MCF 10A (cell line): Measurements from ENCODE around the gene MPP1. TPM values are rescaled to one million over a fixed set of nuclear protein-coding genes. Genes with fewer than 3 reads are reported as not detected.

ENCODE experiments used
- BruUV-seq: library from RNA; stranded (reverse); fragments of 400-500 nt; replicated peaks from 2 replicates; lab custom pipeline; 2021; lab: Mats Ljungman, UMichigan
- CTCF ChIA-PET: fragments of 300-600 bp; sonication (Branson Sonifier 250); formaldehyde crosslinking; extraction: SDS; loops from one replicate; lab custom pipeline; 2021; ENCODE audit warnings: antibody characterized with exemption, inconsistent platforms; lab: Yijun Ruan, JAX
- POLR2A ChIA-PET: fragments of 300-600, 350-650 bp; sonication (Branson Sonifier 250); formaldehyde crosslinking; extraction: SDS; loops from one replicate; lab custom pipeline; 2020; ENCODE audit warnings: antibody characterized with exemption, inconsistent platforms; lab: Yijun Ruan, JAX
- DNase-seq: peaks from one replicate; pipeline ENCODE4 v3.0.0-alpha.2; 2018; ENCODE audit not compliant: unreplicated experiment
- H3K27ac Mint-ChIP-seq: one replicate; pipeline ENCODE4 v1.8.0; 2022; ENCODE audit warnings: mild to moderate bottlenecking, low read depth, mixed read lengths; ENCODE audit not compliant: unreplicated experiment
- H3K27me3 Mint-ChIP-seq: one replicate; pipeline ENCODE4 v1.8.0; 2022; ENCODE audit warnings: mixed read lengths; ENCODE audit not compliant: insufficient read depth, unreplicated experiment
- H3K36me3 Mint-ChIP-seq: one replicate; pipeline ENCODE4 v1.8.0; 2022; ENCODE audit warnings: mild to moderate bottlenecking, moderate library complexity, mixed read lengths; ENCODE audit not compliant: insufficient read depth, unreplicated experiment
- H3K4me1 Mint-ChIP-seq: one replicate; pipeline ENCODE4 v1.8.0; 2022; ENCODE audit warnings: mixed read lengths; ENCODE audit not compliant: insufficient read depth, unreplicated experiment
- H3K4me3 Mint-ChIP-seq: one replicate; pipeline ENCODE4 v1.8.0; 2022; ENCODE audit warnings: mild to moderate bottlenecking, moderate library complexity, mixed read lengths; ENCODE audit not compliant: unreplicated experiment
- H3K9me3 Mint-ChIP-seq: one replicate; pipeline ENCODE4 v1.8.0; 2022; ENCODE audit warnings: mixed read lengths; ENCODE audit not compliant: unreplicated experiment
- CTCF ChIP-seq: fragments of 200-600 bp; IDR thresholded peaks from one replicate; pipeline ENCODE4 v1.8.0; 2022; ENCODE audit warnings: antibody characterized with exemption, mild to moderate bottlenecking; ENCODE audit not compliant: unreplicated experiment
- intact Hi-C: fragments of 100-400 bp; cut with micrococcal nuclease; formaldehyde crosslinking; loops from 2 replicates; pipeline ENCODE4 v1.14.1; 2022
- total RNA-seq: library from RNA; stranded (reverse); gene quantifications from 2 replicates; pipeline ENCODE4 v1.2.3, GENCODE V29; 2022

MPP1 gene
- total RNA-seq, 1 experiment from 2014 or later, result 11.8 TPM

- no peaks in the 10 kb centered on the region for H3K36me3 Mint-ChIP-seq
- ChIA-PET POLR2A (no interaction called here), CTCF (interaction anchor here (1.4 kb wide), 1 partner anchor 18 kb away, joined by 3 read pairs; no protein-coding TSS in a partner anchor)
- H3K4me1 Mint-ChIP-seq, result no peaks in the 10 kb centered on the region
- no peak overlapping the region for H3K27ac Mint-ChIP-seq
- intact Hi-C loops, result no loop called here
- DNase-seq, result no peak
- TF ChIP-seq CTCF, result no peak
- no peaks in the 10 kb centered on the region for H3K9me3 Mint-ChIP-seq
- H3K4me3 Mint-ChIP-seq, result no peak overlapping the region
- H3K27me3 Mint-ChIP-seq, result peaks cover 51% of the 10 kb centered on the region
- no TSS peak for BruUV-seq
Measured at GRCh38 chrX:154836163-154836562, 30.9 kb upstream of the MPP1 start.

- Mint-ChIP-seq H3K27me3 (peaks cover 60% of the 10 kb centered on the region), H3K4me1 (no peaks in the 10 kb centered on the region), H3K27ac (no peak within 1 kb of the TSS), H3K9me3 (no peaks in the 10 kb centered on the region), H3K36me3 (no peaks in the 10 kb centered on the region), H3K4me3 (no peak within 1 kb of the TSS)
- POLR2A ChIA-PET, result no interaction called here
- DNase-seq, result no peak
- intact Hi-C loops, result no loop called here
- no TSS peak for BruUV-seq
- no peak for TF ChIP-seq CTCF
- CTCF ChIA-PET, result interaction anchor here (1.0 to 2.0 kb wide), 4 partner anchors 38 to 461 kb away, joined by 3 to 11 read pairs (median 3); no protein-coding TSS in a partner anchor
Measured at GRCh38 chrX:154834562-154834961, 29.3 kb upstream of the MPP1 start, which contains the start of gene SMIM9. Gene SMIM9, minus strand, starts transcription at chrX:154834662. Its CDS starts 3,806 bp downstream, at chrX:154830856.

GRCh38 chrX:154833746-154834274 lies 28.5 kb upstream of the MPP1 start:
- no TSS peak for BruUV-seq
- POLR2A ChIA-PET, result no interaction called here

More at GRCh38 chrX:154833746-154834274, 28.5 kb upstream of the MPP1 start:
- Mint-ChIP-seq H3K27ac (no peak overlapping the region), H3K36me3 (no peaks in the 10 kb centered on the region), H3K4me1 (no peaks in the 10 kb centered on the region), H3K4me3 (no peak overlapping the region), H3K27me3 (peaks cover 60% of the 10 kb centered on the region), H3K9me3 (no peaks in the 10 kb centered on the region)
- no peak for TF ChIP-seq CTCF
- DNase-seq, result no peak
- CTCF ChIA-PET, result interaction anchor here (1.1 to 2.0 kb wide), 3 partner anchors 37 to 460 kb away, joined by 3 to 11 read pairs (median 3); no protein-coding TSS in a partner anchor
- intact Hi-C loops, result no loop called here
